GM10266 (cell line): ENCODE data around the gene BHLHE40.

Source experiments
- DNase-seq: peaks from one replicate; pipeline ENCODE4 v3.0.0; 2012; ENCODE audit errors: extremely low spot score
- TF ChIP-seq, protein P1 (sequence below): IDR thresholded peaks from 2 replicates; pipeline ENCODE4 v1.5.1; 2012; ENCODE audit warnings: mild to moderate bottlenecking, low read depth; ENCODE audit not compliant: control insufficient read depth, insufficient read depth; ENCODE audit errors: missing control alignments

Gene BHLHE40

DNA sequence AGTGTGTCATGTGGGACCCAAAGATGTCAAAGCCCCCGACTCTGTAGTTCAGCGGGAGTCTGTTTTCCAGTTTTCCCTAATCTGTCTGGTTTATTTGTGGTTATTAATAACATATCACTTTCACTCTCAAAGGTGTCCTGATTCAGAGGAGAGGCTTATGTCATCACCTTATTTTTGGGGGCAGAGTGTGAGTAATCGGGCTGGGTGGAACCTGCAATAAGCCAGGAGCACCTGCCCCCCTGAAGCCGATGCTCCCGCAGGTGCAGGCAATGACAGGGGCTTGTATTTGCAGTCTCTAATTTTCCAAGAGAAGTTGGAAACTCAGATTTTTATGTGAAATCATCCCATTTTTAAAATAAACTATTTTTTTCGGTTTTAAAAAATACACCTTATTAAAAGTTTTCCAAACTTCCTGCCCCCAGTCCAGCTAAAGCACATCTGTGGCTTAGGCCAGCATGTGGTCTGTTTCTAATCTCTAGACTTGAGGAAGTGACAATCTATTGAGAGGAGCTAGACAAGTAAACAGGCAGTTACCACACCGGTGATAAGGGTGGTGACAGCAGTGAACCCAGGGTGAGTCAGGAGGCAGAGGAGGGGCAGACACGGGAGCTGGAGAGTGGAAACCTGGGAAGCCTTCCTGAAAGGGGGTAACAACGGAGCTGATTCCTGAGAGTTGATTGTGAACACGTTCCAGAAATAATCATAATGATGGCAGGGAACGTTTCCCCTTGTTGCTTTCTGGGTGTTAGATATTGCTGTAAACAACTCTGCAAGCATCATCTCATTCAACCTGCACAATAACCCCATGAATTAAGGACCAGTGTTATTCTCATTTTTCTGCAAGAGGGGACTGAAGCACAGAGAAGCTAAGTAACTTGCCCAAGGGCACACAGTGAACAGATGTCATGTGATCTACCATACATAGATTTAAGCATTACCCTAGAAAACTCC, 37.2 kb downstream of the BHLHE40 start:
- DNase-seq: peak; percentile 41
- TF ChIP-seq, protein P1, sequence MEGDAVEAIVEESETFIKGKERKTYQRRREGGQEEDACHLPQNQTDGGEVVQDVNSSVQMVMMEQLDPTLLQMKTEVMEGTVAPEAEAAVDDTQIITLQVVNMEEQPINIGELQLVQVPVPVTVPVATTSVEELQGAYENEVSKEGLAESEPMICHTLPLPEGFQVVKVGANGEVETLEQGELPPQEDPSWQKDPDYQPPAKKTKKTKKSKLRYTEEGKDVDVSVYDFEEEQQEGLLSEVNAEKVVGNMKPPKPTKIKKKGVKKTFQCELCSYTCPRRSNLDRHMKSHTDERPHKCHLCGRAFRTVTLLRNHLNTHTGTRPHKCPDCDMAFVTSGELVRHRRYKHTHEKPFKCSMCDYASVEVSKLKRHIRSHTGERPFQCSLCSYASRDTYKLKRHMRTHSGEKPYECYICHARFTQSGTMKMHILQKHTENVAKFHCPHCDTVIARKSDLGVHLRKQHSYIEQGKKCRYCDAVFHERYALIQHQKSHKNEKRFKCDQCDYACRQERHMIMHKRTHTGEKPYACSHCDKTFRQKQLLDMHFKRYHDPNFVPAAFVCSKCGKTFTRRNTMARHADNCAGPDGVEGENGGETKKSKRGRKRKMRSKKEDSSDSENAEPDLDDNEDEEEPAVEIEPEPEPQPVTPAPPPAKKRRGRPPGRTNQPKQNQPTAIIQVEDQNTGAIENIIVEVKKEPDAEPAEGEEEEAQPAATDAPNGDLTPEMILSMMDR: no peak

DNA sequence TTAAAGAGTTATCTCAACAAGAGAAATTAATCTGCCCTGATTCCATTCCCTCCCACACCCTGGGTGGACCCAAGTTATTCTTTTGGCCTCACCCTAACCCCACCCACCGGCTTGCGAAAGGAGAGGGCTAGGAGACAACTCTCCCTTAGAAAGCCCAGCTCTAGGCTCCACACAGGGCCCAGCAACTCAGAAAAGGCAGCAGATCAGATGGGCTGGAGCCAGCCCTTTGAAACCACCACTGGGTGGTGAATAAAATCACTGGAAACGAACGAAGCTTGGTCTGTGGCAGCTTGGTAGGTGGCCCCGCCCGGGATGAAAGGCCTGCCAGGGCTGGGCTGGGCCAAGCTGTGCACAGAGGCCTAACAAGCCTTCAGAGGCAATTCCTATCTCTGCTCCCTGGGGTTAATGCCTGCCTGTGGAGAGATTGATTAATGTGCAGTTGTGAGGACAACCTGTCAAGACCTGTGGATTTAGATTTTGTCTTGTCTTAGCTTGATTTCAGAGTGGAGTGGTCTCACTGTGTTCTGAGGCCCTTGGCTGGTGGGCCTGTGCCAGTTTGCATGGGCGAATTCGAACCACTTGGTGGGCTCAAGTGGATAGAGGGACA, 38.8 kb downstream of the BHLHE40 start:
- no peak for DNase-seq
- TF ChIP-seq, protein P1: no peak

DNA sequence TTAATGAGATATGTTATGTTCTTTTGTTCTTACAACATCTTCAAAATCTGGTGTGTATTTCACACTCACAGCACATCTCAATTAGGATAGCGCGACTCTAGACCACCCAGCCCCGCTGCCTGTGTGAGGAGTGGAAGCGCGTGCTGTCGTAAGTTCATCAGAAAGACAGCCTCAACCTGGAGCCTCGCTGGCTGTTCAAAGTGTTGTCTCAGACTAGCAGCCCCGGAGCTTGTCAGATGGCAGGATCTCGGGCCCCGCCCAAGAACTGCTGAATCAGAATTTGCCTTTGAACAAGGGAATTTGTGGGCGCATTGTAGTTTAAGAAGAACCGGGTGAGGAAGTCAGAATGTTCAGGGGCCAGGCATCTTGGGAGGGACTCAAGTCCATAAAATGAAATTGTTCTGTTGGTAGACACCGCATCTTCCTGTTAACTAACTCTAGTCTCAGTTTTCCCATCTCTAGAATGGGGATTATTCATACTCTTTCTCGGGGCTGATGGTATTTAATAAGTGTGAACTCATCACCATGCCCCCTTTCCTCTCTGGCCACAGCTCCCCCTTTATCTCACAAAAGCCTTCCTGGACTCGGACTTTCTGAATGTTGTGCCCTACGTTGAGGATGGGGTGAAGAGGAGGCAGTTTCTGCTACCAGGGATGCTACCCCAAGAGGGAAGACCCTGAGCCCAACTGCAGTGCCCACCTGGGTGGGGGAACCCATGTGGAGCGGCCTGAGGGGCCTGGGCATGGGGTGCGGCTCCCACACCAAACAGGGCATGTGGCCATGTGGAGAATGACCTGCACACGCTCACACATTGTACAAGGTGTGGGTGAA, 40.4 kb downstream of the BHLHE40 start:
- no peak for DNase-seq
- TF ChIP-seq, protein P1: no peak

DNA sequence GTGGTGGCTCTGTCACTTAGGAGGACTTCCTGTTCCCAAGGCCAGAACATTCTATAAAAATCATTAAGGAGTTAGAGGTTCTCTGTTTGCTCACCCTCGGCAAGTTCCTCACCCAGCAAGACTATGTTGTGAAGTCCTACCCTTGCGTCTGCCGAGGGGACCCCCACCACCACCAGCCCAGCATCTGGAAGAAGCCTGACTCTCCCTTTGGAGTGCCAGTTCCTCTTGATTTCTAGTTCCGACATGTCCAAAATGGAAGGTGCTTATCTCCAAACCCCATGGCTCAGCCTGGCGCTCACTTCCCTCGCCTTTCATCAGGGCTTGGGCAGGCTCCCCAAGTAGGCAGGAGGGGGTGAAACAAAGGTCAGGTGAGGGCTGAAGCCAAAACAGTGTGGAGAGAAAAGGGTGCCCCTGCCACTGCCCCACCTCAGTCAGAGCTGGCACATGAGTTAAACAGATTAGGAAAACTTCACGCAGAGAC, 41.0 kb downstream of the BHLHE40 start:
- TF ChIP-seq, protein P1: no peak
- no peak for DNase-seq

DNA sequence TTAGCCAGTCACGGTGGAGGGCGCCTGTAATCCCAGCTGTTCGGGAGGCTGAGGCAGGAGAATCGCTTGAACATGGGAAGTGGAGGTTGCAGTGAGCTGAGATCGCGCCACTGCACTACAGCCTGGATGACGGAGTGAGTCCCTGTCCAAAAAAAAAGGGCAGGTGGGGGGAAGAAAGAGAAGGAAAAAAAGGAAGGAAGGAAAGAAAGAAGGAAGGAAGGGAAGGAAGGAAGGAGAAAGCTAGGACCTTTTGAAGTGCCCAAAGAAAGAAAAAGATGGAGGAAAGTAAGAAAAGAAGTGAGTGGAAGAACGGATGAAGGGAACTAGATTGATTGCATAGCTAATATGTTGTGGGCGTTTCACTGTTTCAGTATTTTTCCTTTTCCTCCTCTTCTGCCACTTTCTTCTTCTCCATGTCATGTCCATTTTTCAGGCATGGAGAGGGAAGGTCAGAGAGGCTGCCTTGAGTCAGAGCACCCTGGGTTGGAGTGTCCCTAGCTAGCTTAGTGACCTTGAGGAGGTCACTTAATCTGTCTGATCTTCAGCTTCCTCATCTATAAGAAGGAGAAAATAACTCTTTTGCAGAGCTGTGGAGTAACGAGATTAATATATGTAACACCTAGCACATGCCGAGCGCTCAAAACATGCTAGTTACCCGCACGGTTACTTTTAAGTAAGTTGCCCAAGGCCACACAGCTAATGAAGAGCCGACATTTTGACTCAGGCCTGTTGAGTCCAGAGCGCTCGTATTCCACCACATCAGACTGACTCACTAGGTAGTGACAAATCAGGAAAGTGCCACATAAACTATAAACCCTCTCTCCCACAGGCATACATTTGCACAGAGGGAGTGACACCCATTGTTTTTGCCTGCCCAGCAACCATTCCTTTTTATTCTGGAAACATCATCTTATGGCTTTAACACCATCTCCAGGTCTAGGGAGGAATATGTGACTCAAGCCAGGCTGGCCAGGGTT, 42.2 kb downstream of the BHLHE40 start:
- no peak for DNase-seq
- TF ChIP-seq, protein P1: no peak

DNA sequence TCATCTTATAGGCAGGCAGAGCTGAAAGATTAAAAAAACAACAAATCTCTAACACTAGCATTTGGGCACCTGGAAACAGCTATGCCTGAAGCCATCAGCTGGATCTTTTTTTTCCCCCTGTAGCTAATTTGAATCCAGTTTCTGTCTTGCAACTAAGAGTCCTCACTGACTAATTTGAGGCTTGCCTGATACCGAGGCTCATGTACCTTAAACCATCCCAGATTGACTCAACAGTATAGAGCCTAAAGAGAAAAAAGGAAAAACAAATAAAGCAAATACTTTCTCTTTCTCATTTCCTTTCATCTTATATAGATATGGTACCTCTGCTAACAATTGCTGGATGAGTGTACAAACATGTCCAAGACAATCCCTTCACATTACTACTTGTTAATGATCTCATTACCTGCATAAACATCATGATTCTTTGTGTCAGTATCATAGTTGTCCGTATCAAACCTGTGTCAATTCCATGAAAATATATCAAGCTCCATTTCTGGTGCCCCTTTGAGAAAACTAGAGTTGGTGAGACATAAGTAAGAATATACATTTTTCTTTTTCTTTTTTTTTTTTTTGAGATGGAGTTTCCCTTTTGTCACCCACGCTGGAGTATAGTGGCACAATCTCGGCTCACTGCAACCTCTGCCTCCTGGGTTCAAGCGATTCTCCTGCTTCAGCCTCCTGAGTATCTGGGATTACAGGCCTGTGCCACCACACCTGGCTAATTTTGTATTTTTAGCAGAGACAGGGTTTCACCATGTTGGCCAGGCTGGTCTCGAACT, 43.1 kb downstream of the BHLHE40 start:
- peak; percentile 80 for DNase-seq
- TF ChIP-seq, protein P1: no peak
